NB4 (cell line): ENCODE measurements around the gene VENTX.
"Not testable (repeated sequence)": the region's sequence is repeated elsewhere in the genome, so short reads cannot be mapped to it uniquely, and the experiment has no call there.

Experiments used
- DNase-seq: peaks from one replicate; pipeline ENCODE4 v3.0.0; 2010; ENCODE audit warnings: low read depth
- H3K4me3 ChIP-seq: one replicate; pipeline ENCODE4 v1.5.1; 2011; ENCODE audit warnings: mild to moderate bottlenecking, low read depth, low read length, moderate library complexity
- CTCF ChIP-seq: IDR thresholded peaks from one replicate; pipeline ENCODE4 v1.5.1; 2012; ENCODE audit warnings: low read depth, low read length
- MYC ChIP-seq: IDR thresholded peaks from 2 replicates; pipeline ENCODE4 v1.6.1; 2011; ENCODE audit warnings: low read depth, low read length
- POLR2A ChIP-seq: IDR thresholded peaks from 2 replicates; pipeline ENCODE4 v1.6.1; 2011; ENCODE audit warnings: mild to moderate bottlenecking; ENCODE audit not compliant: insufficient read length; ENCODE audit errors: extremely low read depth
- TF ChIP-seq, protein P1 (sequence below): IDR thresholded peaks from 2 replicates; pipeline ENCODE4 v1.6.1; 2011; ENCODE audit warnings: low read depth, low read length

The VENTX gene

DNA sequence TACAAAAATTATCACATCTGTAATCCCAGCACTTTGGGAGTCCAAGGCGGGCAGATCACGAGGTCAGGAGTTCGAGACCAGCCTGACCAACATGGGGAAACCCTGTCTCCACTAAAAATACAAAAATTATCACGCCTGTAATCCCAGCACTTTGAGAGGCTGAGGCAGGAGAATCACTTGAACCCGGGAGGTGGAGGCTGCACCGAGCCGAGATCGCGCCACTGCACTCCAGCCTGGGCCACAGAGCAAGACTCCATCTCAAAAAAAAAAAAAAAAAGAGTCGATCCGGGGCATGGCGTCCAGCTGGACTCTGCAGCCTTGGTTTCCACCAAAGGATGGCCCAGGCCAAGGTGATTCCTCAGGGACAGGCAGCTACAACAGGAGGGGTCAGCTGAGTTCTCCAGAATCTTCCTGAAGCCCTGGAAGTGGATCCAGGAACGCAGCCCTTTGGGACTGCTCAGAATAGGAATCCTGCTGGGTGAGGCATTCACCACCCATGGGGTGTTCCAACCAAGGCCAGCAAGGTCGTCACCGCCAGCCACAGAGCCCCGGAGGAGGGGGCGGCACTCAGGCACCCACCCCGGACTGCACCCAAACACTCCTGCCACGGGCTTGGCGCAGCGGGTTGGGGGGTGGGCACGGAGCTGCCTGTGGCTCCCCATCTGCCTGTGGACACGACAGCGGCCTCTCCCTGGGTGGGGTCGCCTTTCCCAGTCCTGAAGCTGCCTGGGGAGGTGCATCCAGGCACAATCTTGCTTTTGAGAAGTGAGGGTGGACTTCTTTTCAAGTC is 19.7 kb upstream of the VENTX start:
- TF ChIP-seq POLR2A (no peak), CTCF (no peak), MYC (no peak)
- TF ChIP-seq, protein P1, sequence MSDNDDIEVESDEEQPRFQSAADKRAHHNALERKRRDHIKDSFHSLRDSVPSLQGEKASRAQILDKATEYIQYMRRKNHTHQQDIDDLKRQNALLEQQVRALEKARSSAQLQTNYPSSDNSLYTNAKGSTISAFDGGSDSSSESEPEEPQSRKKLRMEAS = no peak
- DNase-seq = no peak
- H3K4me3 ChIP-seq = no peak overlapping the region

GRCh38 chr10:133218891-133219290 is 18.8 kb upstream of the VENTX start:
- TF ChIP-seq POLR2A (no peak), MYC (no peak), CTCF (no peak)
- TF ChIP-seq, protein P1 = no peak
- H3K4me3 ChIP-seq = no peak overlapping the region
- no peak for DNase-seq

DNA sequence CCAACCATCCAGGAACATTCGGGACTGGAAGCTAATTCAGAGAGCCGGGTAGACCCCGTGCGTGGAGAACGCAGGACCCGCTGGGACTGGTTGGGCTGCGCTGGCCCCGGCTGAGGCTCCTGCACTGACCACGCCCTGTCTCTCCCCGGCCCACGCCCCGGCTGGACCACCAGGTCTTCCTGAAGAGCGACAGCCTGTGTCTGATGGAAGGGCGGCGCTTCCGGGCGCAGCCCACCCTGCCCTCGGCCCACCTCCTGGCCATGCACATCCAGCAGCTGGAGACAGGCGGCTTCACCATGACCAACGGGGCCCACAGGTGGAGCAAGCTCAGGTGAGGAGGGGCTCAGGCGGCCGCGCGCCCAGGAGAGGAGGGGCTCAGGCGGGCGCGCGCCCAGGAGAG is 17.9 kb upstream of the VENTX start:
- TF ChIP-seq, protein P1 = no peak
- no peak for TF ChIP-seq MYC
- no peak for TF ChIP-seq CTCF
- TF ChIP-seq POLR2A = no peak
- no peak overlapping the region for H3K4me3 ChIP-seq
- no peak for DNase-seq

GRCh38 chr10:133221331-133221730 is 16.3 kb upstream of the VENTX start:
- H3K4me3 ChIP-seq = no peak overlapping the region
- TF ChIP-seq, protein P1 = no peak
- no peak for TF ChIP-seq POLR2A
- TF ChIP-seq CTCF = no peak
- TF ChIP-seq MYC = no peak
- no peak for DNase-seq

DNA sequence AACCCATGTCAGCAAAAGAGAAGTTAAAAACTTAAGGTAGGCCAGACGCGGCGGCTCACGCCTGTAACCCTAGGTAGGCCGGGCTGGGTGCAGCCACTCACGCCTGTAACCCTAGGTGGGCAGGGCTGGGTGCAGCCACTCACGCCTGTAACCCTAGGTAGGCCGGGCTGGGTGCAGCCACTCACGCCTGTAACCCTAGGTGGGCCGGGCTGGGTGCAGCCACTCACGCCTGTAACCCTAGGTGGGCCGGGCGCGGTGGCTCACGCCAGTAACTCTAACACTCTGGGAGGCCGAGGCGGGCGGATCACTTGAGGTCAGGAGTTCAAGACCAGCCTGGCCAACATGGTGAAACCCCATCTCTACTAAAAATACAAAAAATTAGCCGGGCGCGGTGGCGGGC is 15.9 kb upstream of the VENTX start:
- DNase-seq, H3K4me3 ChIP-seq: not testable (repeated sequence)

GRCh38 chr10:133224076-133224475 is 13.6 kb upstream of the VENTX start:
- TF ChIP-seq MYC (no peak), CTCF (no peak), POLR2A (no peak)
- TF ChIP-seq, protein P1 = no peak
- H3K4me3 ChIP-seq = no peak overlapping the region
- DNase-seq = no peak
